HAP-1 (cell line): Measurements from ENCODE around the gene NFIB.

Source experiments
- DNase-seq, 2 experiments: peaks; one replicate each; pipeline ENCODE4 v3.0.0-alpha.2; 2016 to 2020; ENCODE audit warnings: low spot score in 2 of 2
- H3K27me3 ChIP-seq: fragments of 250-450 bp; sonication (Bioruptor Pico); 2 replicates; pipeline ENCODE4 v1.5.1; 2020; ENCODE audit warnings: low read depth, mild to moderate bottlenecking, moderate library complexity
- H3K36me3 ChIP-seq: fragments of 250-450 bp; sonication (Bioruptor Pico); replicated peaks from 2 replicates; pipeline ENCODE4 v1.5.1; 2020; ENCODE audit warnings: mild to moderate bottlenecking
- H3K4me1 ChIP-seq: fragments of 250-450 bp; sonication (Bioruptor Pico); 2 replicates; pipeline ENCODE4 v1.5.1; 2020; ENCODE audit warnings: mild to moderate bottlenecking
- H3K4me3 ChIP-seq: fragments of 250-450 bp; sonication (Bioruptor Pico); 2 replicates; pipeline ENCODE4 v1.5.1; 2020; ENCODE audit warnings: mild to moderate bottlenecking, moderate library complexity
- H3K9me3 ChIP-seq: fragments of 250-450 bp; sonication (Bioruptor Pico); 2 replicates; pipeline ENCODE4 v1.5.1; 2020; ENCODE audit warnings: mild to moderate bottlenecking, moderate library complexity
- in situ Hi-C: fragments of 300-500 bp; cut with MboI; formaldehyde crosslinking; loops from 3 replicates; pipeline ENCODE4 v1.14.3; 2020; ENCODE audit warnings: low sequenced_read_pairs, inconsistent platforms, mixed read lengths

The NFIB gene

DNA sequence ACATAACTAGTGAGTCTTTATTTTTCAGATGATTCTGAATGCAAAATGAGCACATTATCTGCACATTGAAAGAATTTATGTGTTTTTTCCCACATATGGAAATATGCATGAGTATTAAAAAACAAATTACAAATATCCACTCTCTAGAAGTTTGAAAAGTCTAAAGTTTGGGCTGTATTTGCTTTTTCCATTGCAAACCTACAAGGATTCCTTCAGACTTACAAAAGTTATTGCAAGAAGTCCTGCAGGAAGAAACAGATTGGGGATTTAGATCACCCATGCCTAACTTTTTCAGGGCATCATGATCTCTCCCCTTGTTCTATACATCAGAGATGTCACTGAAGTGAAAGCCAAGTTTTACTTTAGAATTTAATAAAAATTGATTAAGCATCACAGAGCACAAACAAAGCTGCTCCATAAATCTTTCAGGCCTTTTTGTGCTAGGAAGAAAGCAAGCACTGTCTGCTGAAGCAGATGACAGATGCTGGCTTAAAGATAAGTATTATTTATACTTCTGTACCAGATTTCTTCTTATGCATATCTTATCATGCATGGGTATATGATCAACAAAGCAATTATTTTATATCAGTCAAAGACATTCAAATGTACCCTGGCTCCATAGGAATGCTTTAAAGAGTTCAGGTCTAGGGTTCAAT is 71.7 kb downstream of the NFIB start:
- H3K9me3 ChIP-seq, result no peaks in the 10 kb centered on the region
- in situ Hi-C loops, result no loop called here
- DNase-seq, result peak in 1 of 2 experiments; percentile 71
- H3K4me3 ChIP-seq, result no peak overlapping the region
- H3K27me3 ChIP-seq, result no peaks in the 10 kb centered on the region
- no peaks in the 10 kb centered on the region for H3K36me3 ChIP-seq
- peaks cover 61% of the 10 kb centered on the region for H3K4me1 ChIP-seq

DNA sequence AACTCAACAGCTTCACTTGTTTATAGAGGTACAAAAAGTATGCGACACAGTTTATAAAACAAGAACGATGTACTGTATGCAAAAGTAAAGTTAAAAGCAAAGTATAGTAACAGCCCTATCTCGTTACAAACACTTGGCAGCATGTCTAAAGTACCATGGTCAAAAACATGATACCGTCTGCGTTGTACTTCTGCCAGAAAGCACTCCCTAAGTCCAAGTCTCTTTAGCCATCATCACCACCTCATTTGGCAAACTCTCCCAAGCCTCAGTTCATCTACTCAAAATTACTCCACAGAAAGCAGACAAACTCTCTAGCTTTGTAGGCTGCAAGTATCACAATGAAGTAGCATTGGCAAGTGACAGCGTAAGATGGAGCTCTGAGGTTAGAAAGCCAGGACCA is 73.4 kb downstream of the NFIB start:
- DNase-seq, result no peak
- no peak overlapping the region for H3K4me3 ChIP-seq
- no peaks in the 10 kb centered on the region for H3K27me3 ChIP-seq
- in situ Hi-C loops, result no loop called here
- no peaks in the 10 kb centered on the region for H3K36me3 ChIP-seq
- H3K4me1 ChIP-seq, result peaks cover 66% of the 10 kb centered on the region
- H3K9me3 ChIP-seq, result no peaks in the 10 kb centered on the region

DNA sequence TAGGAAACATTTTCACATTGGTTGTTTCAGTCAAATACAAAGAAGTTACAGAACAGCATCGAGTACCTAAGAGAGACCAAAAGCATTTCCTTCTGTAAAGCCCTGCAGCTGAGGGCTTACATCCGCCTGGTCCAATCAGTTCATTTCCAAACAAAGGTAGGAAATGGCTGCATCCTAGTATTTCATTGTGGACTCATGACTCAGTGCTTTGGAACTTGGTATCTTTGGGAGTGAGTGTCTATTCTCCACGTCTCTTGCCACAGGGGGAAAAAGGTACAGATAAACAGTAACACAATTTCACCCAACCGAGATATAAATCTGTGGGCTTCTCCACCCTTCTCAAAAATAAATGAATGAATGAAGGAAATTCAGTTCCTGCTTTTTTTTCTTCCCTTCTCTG is 75.4 kb downstream of the NFIB start:
- in situ Hi-C loops, result no loop called here
- no peaks in the 10 kb centered on the region for H3K36me3 ChIP-seq
- H3K27me3 ChIP-seq, result no peaks in the 10 kb centered on the region
- DNase-seq, result no peak
- H3K4me1 ChIP-seq, result peaks cover 55% of the 10 kb centered on the region
- H3K4me3 ChIP-seq, result no peak overlapping the region
- no peaks in the 10 kb centered on the region for H3K9me3 ChIP-seq

DNA sequence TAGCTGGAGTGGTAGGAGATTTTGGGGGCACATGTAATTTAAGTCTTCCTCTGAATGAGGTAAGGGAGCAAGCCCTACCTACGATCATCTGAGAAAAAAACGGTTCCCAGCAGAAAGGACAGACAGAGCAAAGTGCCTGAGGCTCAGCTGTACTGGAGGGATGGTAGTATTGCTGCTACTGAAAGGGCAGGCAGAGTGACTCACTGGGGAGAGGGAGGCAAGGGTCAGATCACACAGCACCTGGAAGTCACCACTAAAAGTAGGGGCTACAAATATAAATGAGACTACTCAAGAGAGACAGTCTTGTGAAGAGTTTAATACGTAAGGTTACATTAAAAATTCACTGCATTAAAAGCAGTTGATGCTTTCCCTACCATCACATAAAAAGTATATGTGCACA is 75.9 kb downstream of the NFIB start:
- in situ Hi-C loops, result no loop called here
- Histone ChIP-seq H3K9me3 (no peaks in the 10 kb centered on the region), H3K4me1 (peaks cover 53% of the 10 kb centered on the region), H3K27me3 (no peaks in the 10 kb centered on the region), H3K36me3 (no peaks in the 10 kb centered on the region), H3K4me3 (no peak overlapping the region)
- no peak for DNase-seq

GRCh38 chr9:14236591-14236990 is 77.3 kb downstream of the NFIB start:
- no peak for DNase-seq
- no peaks in the 10 kb centered on the region for H3K27me3 ChIP-seq
- in situ Hi-C loops, result no loop called here
- no peak overlapping the region for H3K4me3 ChIP-seq
- H3K36me3 ChIP-seq, result no peaks in the 10 kb centered on the region
- no peaks in the 10 kb centered on the region for H3K9me3 ChIP-seq
- H3K4me1 ChIP-seq, result peaks cover 51% of the 10 kb centered on the region

- no peaks in the 10 kb centered on the region for H3K36me3 ChIP-seq
- in situ Hi-C loops, result no loop called here
- H3K4me3 ChIP-seq, result no peak overlapping the region
- no peaks in the 10 kb centered on the region for H3K27me3 ChIP-seq
- H3K9me3 ChIP-seq, result no peaks in the 10 kb centered on the region
- peak in 1 of 2 experiments; percentile 34 for DNase-seq
- H3K4me1 ChIP-seq, result peaks cover 40% of the 10 kb centered on the region
Measured at GRCh38 chr9:14232111-14232510, 81.8 kb downstream of the NFIB start.

DNA sequence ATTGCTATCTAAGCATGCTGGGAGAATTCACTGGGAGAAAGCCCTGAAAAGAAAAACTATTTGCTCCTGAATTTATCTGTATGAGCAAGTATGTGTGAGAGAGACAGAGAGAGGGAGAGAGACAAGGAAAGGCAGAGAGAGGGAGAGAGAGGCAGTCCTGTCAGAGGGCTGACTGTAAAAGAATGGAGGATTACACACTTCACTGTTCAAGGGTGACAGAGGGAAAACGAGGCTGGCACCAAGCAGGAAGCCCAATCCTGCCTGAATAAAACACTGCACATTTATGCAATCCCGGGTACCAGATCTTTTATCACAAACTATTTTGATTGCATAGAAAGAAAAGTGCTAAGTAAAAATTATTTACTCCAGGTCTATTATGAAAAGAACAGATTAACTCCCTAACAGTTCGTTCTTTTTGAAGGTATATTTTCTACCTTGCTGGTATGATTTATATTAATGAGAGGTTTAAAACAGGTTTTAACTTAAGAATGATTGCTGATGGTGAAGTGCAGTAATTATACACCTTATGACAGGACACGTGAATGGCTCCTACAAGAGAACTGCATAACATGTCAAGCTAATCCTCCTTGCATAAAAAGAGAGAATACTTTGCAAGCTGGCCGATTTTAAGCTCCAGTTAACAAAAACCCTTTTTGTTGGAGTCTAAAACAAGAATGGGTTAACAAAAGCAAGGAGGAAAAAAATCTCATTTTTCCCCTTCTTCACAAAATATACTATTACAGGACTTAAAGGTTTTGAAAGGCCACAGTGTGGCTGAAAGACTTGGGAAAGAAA is 82.5 kb downstream of the NFIB start:
- in situ Hi-C loops, result no loop called here
- no peaks in the 10 kb centered on the region for H3K9me3 ChIP-seq
- H3K36me3 ChIP-seq, result no peaks in the 10 kb centered on the region
- peak; percentile 64 to 100 for DNase-seq
- no peak overlapping the region for H3K4me3 ChIP-seq
- H3K4me1 ChIP-seq, result peaks cover 40% of the 10 kb centered on the region
- H3K27me3 ChIP-seq, result no peaks in the 10 kb centered on the region

GRCh38 chr9:14228602-14229001 is 85.3 kb downstream of the NFIB start:
- Histone ChIP-seq H3K9me3 (no peaks in the 10 kb centered on the region), H3K36me3 (no peaks in the 10 kb centered on the region), H3K27me3 (no peaks in the 10 kb centered on the region), H3K4me1 (peaks cover 30% of the 10 kb centered on the region), H3K4me3 (no peak overlapping the region)
- no peak for DNase-seq
- in situ Hi-C loops, result no loop called here

GRCh38 chr9:14226855-14227532 is 86.9 kb downstream of the NFIB start:
- Histone ChIP-seq H3K4me3 (no peak overlapping the region), H3K9me3 (no peaks in the 10 kb centered on the region), H3K27me3 (no peaks in the 10 kb centered on the region), H3K36me3 (no peaks in the 10 kb centered on the region), H3K4me1 (peaks cover 16% of the 10 kb centered on the region)
- no peak for DNase-seq
- in situ Hi-C loops, result no loop called here

- no peak overlapping the region for H3K4me3 ChIP-seq
- H3K4me1 ChIP-seq, result peaks cover 2% of the 10 kb centered on the region; the same call in 1 of the 2 replicates
- no peak for DNase-seq
- H3K36me3 ChIP-seq, result no peaks in the 10 kb centered on the region
- in situ Hi-C loops, result no loop called here
- no peaks in the 10 kb centered on the region for H3K9me3 ChIP-seq
- H3K27me3 ChIP-seq, result no peaks in the 10 kb centered on the region
Measured at GRCh38 chr9:14223081-14223480, 90.9 kb downstream of the NFIB start.

GRCh38 chr9:14222149-14222835 is 91.6 kb downstream of the NFIB start:
- Histone ChIP-seq H3K4me1 (peaks cover 4% of the 10 kb centered on the region; the same call in 1 of the 2 replicates), H3K27me3 (no peaks in the 10 kb centered on the region), H3K4me3 (no peak overlapping the region), H3K9me3 (no peaks in the 10 kb centered on the region), H3K36me3 (no peaks in the 10 kb centered on the region)
- in situ Hi-C loops, result no loop called here
- no peak for DNase-seq

DNA sequence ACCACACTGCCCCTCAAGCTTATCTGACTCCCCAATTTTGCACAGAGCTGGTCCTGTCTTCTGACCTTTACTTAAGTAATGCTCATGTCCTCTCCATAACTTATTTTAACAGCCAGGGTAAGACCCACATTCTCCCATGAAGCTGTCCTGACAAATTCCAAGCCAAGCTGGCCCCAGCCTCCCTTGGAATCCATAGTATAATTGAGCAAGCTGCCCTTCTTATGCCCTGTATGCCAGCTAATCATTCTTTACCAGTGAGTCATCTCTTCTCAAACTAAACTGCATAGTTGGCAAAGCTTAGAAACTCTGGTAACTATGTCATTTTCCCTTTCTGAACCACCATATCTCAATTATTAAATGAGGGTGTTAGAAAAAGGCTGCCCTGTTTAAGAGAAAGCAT is 92.4 kb downstream of the NFIB start:
- Histone ChIP-seq H3K27me3 (no peaks in the 10 kb centered on the region), H3K4me3 (no peak overlapping the region), H3K9me3 (no peaks in the 10 kb centered on the region), H3K36me3 (no peaks in the 10 kb centered on the region), H3K4me1 (peaks cover 4% of the 10 kb centered on the region; the same call in 1 of the 2 replicates)
- no peak for DNase-seq
- in situ Hi-C loops, result no loop called here

DNA sequence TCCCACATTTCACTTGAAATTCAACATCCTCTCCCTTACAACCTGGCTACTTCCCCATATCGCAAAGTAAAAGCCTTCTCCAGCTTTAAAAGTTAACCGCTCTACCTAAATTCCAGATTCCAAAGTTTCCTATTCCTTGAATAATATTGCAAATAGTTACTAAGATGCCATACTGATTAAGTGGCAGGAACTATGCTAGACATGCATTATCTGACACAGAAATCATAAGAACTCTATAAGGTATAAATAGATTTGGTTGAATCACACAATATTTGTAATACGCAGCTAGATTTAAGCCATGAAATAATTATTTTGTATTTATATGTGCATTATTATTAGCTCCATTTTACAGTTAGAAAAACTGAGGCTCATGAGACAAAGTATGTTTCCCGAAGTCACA is 92.8 kb downstream of the NFIB start:
- no peaks in the 10 kb centered on the region for H3K27me3 ChIP-seq
- no peaks in the 10 kb centered on the region for H3K36me3 ChIP-seq
- in situ Hi-C loops, result no loop called here
- H3K9me3 ChIP-seq, result no peaks in the 10 kb centered on the region
- DNase-seq, result no peak
- peaks cover 4% of the 10 kb centered on the region; the same call in 1 of the 2 replicates for H3K4me1 ChIP-seq
- no peak overlapping the region for H3K4me3 ChIP-seq
